GM18870 (cell line): ENCODE results near the gene HTATSF1.

Source experiments
- ATAC-seq: cut with Tn5 transposase; IDR thresholded peaks from one replicate; pipeline ENCODE4 v1.9.1; 2021; ENCODE audit warnings: moderate library complexity; ENCODE audit not compliant: unreplicated experiment

Gene HTATSF1

GRCh38 chrX:136497556-136498052 lies at the start of gene HTATSF1:
TSS of gene HTATSF1 (plus strand) at chrX:136497592. CDS start at chrX:136497685, 93 bp downstream.
- ATAC-seq = peak; percentile 21

- ATAC-seq = no peak
Observed at GRCh38 chrX:136447968-136448367, 49.4 kb upstream of the HTATSF1 start.

- ATAC-seq = no peak
Observed at GRCh38 chrX:136450050-136450830, 47.2 kb upstream of the HTATSF1 start.

DNA sequence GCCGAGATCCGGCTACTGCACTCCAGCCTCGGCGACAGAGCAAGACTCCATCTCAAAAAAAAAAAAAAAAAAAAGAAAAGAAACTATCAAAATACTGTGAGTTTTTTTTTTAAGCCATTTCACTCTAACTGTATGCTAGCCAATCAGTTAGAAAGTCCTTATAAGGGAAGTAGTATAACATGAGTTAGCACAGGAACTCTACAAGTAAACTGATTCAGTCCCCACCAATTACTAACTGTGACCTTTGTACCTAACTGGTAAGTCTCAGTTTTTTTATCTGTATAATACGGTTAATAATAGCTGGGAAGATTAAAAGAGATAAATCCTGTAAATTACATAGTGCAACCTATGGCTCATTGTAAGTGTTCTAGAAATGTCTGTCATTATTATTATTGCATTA lies 44.8 kb upstream of the HTATSF1 start:
- ATAC-seq = no peak

DNA sequence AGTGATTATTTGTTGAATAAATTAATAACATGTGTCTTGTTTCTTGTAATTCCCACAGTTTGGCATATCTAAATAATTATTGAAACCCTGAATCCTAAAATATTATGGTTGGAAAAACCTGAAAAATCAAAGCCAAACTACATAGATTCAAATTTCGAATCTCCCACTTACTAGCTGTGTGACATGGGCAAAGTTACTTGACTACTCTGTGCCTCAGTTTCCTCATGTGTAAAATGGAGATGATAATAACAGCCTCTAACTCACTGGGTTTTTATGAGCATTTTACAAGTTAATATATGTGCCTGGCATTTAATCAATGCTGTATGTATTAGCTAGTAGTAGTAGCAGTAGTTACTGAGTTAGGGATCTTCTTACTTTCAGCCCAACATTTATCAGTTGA lies 44.3 kb upstream of the HTATSF1 start:
- ATAC-seq = no peak

GRCh38 chrX:136453771-136454170 lies 43.6 kb upstream of the HTATSF1 start:
- ATAC-seq = no peak

- no peak for ATAC-seq
Observed at GRCh38 chrX:136456133-136456532, 41.3 kb upstream of the HTATSF1 start.

GRCh38 chrX:136457303-136457917 lies 40.0 kb upstream of the HTATSF1 start:
- no peak for ATAC-seq

- no peak for ATAC-seq
Observed at GRCh38 chrX:136464589-136464988, 32.8 kb upstream of the HTATSF1 start.

DNA sequence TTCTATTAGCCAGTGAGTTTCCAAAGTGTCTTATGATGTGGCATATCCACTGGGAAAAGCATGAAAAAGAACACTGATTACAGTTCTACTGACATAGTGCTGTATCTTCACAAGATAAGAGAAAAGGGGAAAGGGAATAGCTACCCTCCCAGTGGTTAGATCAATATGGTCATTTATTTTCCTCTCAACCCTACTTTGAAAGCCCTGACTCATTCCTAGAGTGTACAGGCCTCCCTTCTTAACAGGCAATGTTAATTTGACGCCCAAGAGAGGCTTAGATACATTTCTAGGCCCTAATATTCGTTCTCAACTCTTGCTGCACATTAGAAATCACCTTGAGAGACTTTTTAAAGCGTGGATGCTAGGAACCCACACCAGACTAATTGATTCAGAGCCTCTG lies 30.1 kb upstream of the HTATSF1 start:
- ATAC-seq = no peak

- ATAC-seq = no peak
Observed at GRCh38 chrX:136468391-136469103, 28.8 kb upstream of the HTATSF1 start.

DNA sequence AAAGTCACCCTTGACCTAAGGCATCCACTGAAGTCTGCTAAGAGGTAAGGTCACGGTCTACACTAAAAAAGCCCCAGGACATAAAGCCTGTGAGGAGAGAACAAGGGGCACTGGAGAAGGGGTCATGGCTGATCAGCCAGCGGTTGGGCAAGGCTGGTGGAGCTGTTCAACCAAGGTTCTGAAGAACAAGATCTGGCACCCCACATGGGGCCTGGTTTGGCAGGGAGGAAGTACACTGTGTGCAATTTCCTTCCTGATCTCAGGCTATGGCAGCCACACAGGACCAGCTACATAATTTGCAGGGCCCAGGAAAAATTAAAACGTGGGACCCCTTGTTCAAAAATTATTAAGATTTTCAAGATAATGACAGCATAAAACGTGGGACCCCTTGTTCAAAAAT lies 23.7 kb upstream of the HTATSF1 start:
- no peak for ATAC-seq

DNA sequence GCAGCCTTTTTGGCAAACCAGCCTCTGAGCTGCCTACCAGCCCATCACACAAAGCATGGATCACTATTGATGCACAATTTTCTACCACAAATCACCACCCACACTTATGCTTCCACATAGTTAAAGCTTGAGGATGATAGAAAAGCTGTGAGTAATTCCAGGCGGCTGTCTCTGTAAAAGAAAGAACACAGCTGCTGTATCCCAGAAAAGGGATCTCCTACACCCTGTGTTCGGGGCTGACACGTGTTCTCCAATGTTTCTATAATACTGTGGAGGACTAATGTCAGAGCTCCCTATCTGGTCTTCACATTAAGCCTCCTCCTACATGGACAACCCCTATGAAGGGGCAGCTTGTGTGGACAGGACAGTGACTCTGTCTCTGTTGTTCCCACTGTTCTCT lies 22.2 kb upstream of the HTATSF1 start:
- ATAC-seq = no peak

DNA sequence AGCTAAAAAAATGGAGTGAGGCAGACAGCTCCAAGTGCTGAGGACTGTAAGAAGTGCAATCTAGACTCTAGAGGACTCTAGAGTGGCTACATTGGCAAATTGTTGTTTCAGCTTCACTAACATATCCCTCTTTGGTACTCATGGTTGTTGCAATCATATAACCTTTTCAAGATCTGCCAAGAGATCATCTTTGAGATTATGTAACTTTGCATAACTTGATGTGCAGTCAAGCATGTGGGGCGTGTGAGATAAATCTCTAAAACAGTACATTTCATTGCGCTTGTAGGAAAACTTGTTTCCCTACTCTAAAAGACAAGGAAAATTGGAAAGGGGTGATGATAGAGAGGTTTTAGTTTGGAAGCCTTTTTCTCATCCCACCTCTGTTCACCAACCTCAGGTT lies 20.9 kb upstream of the HTATSF1 start:
- no peak for ATAC-seq

GRCh38 chrX:136477026-136477425 lies 20.4 kb upstream of the HTATSF1 start:
- no peak for ATAC-seq

DNA sequence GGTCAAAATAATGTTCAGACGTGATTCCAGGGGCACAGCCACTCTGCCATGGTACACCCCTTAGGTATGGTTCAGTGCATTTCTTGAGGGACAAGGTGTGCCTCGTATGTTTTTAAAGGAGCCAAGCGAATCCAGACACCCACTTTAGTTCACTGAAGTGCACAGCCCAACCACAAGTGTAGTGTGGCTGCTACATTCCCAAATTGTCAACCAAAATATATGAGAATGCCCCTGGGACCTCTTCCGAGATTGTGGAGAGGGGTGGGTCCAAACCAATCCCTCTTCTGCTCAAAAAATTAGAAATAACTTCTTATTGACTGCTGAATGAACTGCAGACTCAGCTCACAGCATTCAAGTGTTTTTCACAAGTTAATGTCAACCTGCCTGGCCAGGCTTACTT lies 17.0 kb upstream of the HTATSF1 start:
- ATAC-seq = no peak

DNA sequence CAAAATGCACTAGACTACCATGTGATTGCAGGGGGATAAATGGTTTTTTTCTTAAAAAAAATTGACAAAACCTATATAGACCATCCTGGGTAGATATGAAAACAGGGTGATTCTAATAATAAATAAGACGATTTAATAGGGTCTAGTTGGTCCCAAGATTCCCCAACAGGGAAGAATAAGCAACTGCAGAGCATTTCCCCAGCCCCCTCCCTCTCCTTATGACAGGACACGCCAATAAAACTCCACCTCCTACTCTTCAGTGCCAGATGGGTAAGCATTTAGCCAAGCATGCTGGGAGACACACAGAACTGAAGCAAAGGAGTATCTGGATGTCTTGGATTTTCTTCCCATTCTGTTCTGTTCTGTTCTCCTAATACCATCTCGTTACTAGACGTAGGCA lies 9.7 kb upstream of the HTATSF1 start, which contains the start of gene BRS3:
TSS of gene BRS3 (plus strand) at position 301 of the 400 bp plus-strand sequence. CDS start 168 bp downstream, outside the sequence.
- ATAC-seq = no peak

GRCh38 chrX:136488706-136489105 lies 8.7 kb upstream of the HTATSF1 start:
- ATAC-seq = no peak

- ATAC-seq = no peak
Observed at GRCh38 chrX:136491832-136492231, 5.6 kb upstream of the HTATSF1 start.

- no peak for ATAC-seq
Observed at GRCh38 chrX:136493011-136493410, 4.4 kb upstream of the HTATSF1 start.

- no peak for ATAC-seq
Observed at GRCh38 chrX:136495043-136495442, 2.3 kb upstream of the HTATSF1 start.
